K562 treated with DMSO at 1 percent for 4 hours (cell line): ENCODE data around the gene C6orf120. TPM values are rescaled to one million over a fixed set of nuclear protein-coding genes. Genes with fewer than 3 reads are reported as not detected.

Experiments used
- total RNA-seq: library from RNA; unstranded; fragments of 300-600 nt; gene quantifications from 2 replicates; pipeline ENCODE4 v1.2.3, GENCODE V29; 2022; ENCODE audit not compliant: insufficient read depth

C6orf120 gene
- 25.3 and 29.7 TPM in 2 replicates for total RNA-seq

GRCh38 chr6:169701954-169702839, at the start of gene C6orf120, which contains the start of gene WDR27:
Gene C6orf120 (plus strand): TSS chr6:169702126. CDS start chr6:169702460, 334 bp downstream.
Gene WDR27 (minus strand): TSS chr6:169702029. CDS start chr6:169689005, 13,024 bp downstream.

DNA sequence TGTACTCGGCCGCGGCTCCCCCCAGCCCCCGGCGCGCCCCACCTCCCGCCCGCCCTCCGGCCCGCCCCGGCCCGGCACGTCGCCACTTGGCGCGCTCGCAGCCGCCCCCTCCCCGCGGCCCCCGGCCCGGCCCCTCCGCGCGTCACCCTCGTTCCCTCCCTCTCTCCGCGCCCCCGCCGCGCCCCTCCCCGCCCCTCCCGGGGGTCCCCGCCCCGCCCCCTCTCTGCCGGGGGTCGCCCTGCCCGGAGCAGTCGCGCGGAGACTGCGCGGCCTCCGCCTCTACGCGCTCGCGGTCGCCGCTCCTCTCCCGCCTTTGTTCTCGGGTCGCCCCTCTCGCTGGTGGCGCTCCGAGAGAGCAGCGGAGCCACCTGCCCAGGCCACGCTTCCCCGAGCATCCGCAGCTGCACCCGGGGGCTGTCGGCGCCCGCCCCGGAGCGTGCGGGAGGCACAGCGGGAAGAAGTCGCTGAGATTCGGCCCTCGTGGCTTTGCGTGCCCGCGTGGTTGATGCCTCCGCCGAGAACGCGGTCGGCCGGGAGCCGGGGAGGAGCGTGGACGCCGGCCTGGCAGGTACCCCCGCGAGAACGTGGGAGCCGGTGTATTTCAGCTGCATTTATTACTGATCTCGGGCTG, 22.7 kb downstream of the C6orf120 start, which contains the start of gene PHF10:
Gene PHF10 (minus strand): TSS at position 7 of the 631 bp plus-strand sequence. CDS start 569 bp downstream, outside the sequence.

DNA sequence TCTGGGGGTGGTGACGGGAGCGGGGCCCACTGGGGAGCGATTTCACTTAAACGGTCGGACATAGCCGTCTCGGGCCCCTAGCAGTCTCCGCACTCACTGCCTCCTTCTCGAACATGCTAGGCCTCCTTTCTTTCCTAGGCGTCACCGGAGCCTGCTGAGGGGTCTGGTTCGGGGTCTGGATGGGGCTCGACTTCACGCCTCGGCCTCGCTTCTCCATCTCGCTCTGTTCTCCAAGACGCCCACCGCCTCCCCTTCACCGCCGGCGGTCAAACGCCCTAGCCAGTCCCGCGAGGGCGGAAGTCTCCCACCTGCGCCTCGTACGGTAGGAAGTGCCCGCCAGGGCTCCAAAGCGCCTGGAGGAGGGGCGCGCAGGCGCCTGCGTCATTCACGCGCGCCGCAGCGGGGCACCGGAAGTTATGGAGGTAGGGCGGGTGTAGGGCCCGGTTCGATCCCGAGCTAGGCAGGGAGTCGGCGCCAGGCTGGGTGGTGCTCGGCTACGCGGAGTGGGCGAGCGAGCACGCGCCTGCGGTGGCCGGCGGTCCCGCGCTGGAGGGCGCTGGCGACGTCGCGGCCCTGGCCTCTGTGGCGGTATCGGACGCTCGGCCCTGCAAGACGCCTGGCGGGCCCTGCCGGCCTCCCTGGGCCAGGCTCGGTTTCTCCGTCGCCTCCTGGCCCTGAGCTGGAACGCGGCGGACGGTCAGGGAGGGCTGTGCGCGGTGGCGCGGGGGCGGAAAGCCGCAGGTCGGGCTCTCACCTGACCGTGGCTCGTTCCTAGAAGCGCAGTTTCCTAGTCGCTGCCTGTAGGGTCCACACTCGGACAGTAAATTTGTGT, 49.5 kb downstream of the C6orf120 start, which contains the start of the genes DYNLT2 and ERMARD:
Gene DYNLT2 (minus strand): TSS at position 331 of the 832 bp plus-strand sequence. CDS start 114 bp downstream, at position 217.
Gene ERMARD (plus strand): TSS at position 381 of the 832 bp plus-strand sequence. CDS start 36 bp downstream, at position 417.

Other genes starting within 250 kb of the C6orf120 start
- gene WDR27, start 97 bp upstream of the C6orf120 start, total RNA-seq, result 17.7 and 25.3 TPM in 2 replicates
- 40.0 and 56.8 TPM in 2 replicates for gene PHF10, start 22.4 kb downstream of the C6orf120 start, total RNA-seq
- gene DYNLT2, start 49.4 kb downstream of the C6orf120 start, total RNA-seq, result 3.5 and 3.7 TPM in 2 replicates
- 10.0 and 12.8 TPM in 2 replicates for gene ERMARD, start 49.5 kb downstream of the C6orf120 start, total RNA-seq